DMS53 (cell line): ENCODE measurements around the gene USP9X.
"Not testable (repeated sequence)": the region's sequence is repeated elsewhere in the genome, so short reads cannot be mapped to it uniquely, and the experiment has no call there.

Experiments
- DNase-seq: peaks from one replicate; lab custom pipeline; 2025; lab: John Stamatoyannopoulos, UW

USP9X gene

DNA sequence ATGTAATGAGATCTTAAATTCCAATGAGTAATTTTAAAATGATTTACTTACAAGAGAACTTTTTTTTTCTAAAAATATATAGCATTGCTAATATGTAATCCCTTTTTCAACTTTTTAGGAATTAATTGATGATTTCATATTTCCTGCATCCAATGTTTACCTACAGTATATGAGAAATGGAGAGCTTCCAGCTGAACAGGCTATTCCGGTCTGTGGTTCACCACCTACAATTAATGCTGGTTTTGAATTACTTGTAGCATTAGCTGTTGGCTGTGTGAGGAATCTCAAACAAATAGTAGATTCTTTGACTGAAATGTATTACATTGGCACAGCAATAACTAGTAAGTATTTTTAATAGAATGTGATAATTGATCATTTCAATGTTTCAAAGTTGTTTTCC lies 113.2 kb downstream of the USP9X start:
- DNase-seq: peak; percentile 18

DNA sequence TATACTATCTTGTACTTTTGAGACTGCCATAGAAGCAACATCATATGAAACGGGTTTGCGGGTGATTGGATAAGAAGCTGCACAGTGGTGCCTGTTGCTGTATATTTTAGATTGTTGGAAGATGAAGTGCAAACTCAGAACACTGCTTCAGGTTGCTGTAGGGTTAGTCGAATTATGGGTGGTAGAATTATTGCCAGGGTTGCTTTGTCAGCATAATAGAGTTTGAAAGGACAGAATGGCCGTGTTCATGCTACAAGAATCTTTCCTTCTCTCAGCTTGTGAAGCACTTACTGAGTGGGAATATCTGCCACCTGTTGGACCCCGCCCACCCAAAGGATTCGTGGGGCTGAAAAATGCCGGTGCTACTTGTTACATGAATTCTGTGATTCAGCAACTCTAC lies 115.5 kb downstream of the USP9X start:
- no peak for DNase-seq

DNA sequence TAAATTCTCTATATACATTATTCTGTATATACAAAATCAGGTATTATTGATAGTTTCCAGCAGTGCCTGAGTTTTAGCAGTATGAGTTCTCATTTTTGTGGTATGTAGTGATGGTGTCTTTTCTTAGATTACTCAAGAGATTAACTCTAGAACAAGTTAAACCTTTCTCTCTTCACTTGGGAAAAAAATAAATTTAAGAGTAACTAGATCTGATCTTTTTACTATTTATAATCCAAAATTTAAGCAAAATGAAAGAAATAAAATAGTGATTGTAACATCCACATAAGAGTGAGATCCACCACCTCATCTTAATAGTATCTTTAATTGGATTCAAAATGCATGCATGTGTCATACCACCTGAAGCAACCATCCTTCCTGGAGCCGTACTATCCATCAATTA lies 124.6 kb downstream of the USP9X start:
- DNase-seq: no peak

DNA sequence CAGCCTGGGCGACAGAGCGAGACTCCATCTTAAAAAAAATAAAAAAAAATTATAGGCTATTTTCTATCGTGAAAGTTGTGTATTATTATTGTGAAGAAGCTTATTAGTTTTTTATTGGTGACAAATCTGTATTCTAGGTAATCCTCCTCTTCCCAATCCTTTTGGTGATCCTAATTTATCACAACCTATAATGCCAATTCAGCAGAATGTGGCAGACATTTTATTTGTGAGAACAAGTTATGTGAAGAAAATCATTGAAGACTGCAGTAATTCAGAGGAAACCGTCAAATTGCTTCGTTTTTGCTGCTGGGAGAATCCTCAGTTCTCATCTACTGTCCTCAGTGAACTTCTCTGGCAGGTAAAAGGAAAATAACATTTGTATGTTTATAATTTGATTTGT lies 139.4 kb downstream of the USP9X start:
- no peak for DNase-seq

DNA sequence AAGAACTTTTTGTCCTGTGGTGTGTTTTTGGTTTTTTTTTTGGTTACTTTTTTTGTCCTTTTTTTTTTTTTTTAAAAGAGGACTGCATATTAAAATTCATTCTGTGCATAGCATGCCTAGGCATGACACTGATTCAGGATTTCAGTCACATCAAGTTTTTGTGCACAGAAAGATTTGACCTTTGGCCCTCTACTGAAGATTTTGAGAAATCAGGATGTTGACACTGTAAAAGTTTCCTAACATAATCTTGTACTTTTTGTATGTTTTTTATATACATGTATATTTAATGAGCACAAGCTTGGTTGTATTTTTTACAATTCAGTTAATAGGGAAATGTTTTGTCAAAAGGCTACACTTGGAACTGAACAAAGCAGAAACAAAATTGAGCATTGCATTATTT lies 148.7 kb downstream of the USP9X start:
- no peak for DNase-seq

DNA sequence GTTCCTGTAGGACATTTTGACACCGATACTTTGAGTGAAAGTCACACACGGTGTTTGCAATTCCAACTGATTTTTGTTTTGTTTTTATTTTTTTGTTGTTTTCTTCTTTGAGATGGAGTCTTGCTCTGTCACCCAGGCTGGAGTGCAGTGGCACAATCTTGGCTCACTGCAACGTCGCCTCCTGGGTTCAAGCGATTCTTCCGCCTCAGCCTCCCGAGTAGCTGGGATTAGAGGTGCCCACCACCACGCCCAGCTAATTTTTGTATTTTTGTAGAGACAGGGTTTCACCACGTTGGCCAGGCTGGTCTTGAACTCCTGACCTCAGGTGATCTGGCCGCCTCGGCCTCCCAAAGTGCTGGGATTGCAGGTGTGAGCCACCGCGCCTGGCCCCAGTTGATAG lies 149.2 kb downstream of the USP9X start:
- not testable (repeated sequence) for DNase-seq

DNA sequence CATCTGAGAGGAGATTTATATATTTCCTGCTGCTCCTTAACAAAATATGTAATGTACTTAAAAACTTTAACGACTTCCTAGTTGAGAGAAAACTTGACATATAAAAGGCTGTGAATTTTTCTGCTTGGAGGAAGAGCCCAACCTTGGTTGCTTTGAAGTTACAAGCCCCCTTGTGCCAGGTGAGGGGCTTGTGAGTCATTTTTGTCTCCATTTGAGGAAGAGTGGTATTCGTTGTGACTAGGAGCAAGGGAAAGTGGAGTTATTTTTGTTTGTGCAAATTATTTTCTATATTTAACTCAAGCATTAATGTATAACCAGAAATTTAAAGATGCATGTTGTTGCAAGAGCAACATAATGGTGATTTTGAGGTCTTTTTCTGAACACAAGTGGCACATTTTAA lies 149.7 kb downstream of the USP9X start:
- DNase-seq: no peak

DNA sequence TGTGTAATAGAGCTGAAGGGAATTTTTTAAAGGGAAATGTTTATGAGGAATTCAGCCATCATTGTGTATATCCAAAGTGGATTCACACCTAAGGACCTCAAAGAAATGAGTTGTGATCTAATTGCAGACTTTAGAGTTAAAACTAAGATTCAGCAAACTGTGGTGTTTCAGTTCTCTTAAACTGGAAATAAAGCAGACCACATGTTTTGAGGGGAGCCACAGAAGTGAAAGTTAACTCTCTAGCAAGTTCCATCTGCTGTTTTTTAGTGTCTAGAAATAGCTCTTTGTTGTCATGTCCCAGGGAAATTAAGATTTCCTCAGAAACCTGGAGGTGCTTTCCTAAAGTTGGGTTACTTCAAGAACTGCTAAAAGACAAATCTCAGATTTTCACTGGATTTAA lies 151.4 kb downstream of the USP9X start:
- DNase-seq: no peak

DNA sequence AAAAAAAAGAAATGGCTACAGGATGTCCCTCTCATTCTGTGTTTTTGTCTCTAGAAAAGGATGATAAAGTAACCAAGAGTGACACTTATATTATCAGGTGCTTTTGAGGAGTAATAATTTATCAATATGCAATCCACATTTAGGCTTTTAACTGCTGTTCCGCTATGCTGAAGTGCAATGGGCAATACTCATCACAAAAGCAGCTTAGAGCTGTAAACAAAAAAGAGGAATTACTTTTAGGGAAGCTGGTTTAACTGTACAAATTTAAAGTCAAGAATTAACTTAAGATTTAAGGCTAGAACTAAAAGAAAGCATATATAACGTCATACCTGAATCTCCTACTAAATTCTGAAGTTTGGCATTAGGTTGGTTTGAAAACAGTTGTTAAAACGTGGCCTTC lies 155.3 kb downstream of the USP9X start:
- DNase-seq: no peak

DNA sequence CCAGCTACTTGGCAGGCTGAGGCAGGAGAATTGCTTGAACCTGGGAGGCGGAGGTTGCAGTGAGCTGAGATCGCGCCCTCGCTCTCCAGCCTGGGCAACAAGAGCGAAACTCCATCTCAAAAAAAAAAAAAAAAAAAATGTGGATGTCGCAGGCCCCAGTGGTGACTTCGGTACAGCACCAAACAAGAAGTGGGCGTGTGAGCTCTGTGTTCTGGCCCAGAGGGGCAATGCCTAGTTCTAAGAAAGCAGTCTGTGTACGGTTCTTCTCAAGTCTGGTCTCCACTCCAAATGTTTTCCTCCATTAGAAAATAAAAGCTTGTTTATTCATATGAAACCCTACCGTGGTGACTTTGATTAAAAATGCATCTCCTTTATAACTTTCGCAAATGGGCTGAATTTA lies 156.7 kb downstream of the USP9X start:
- DNase-seq: no peak

DNA sequence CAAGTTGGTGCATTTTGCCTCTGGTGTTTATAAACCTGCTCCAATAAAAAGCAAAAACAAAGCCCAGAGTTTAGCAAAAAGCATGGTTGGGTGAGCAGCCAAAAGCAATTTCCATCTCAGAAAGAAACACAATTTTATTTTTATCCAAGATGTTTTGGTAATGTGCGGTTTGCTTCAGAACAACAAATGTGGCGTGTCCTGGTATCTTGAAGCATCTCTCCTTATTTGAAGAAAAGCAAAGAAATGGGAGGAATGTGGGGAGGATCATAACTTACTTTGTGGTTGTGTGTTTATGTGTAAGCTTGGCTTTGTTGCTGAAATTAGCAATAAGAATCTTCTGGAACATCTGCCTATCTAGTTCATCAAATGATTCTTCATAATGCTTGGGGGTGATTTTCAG lies 160.4 kb downstream of the USP9X start:
- DNase-seq: no peak

DNA sequence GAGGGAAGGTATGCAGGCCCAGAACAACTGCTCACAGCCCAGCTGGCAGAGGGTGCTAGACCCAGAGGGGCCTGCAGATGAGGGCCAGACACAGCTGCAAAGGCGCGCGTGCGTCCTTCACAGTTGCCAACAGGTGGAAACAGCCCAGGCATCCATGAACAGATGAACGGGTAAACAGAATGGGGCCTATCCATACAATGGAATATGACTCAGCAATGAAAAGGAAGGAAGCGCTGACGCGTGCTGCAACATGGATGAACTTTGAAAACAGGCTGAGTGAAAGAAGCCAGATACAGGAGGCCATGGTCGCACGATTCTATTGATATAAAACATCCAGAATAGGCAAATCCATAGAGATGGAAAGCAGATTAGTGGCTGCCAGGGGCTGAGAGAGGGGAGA lies 165.6 kb downstream of the USP9X start:
- no peak for DNase-seq

DNA sequence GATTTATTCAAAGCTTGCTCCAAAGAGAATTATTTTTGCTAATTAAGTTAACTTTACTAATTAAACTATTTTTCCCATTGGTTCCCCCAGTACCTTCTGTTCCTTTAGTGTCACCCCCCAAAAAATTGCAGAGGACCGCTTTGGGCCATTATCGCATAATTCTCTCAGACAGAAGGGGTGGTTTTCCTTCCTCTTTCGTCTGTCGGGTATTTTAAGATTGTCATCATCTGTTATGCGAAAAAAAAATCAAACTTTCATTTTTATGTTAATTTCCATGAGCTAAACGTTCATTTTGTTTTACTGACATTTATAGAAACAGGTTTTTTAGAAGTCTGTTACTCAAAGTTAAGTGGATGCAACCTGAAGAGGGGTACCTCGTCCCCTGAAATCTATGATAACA lies 172.6 kb downstream of the USP9X start:
- no peak for DNase-seq

DNA sequence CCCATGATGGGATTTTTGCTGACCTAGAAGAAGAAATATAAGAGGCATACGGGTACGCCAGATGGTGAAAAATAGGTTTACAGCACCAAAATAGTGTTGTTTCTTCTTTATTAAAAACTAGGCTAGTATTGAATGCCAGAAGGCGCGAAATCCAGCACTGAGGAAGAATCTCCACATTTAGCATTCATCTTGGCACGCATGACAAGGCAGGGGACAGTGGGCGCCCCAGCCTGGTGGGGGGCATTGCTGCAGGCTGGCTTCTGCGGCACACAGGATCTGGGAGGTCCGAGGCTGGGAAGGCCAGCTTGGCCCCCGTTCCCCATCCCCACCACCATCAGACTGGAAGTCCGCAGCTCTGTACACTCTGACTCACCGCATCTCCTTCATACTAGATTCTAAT lies 173.0 kb downstream of the USP9X start:
- no peak for DNase-seq

DNA sequence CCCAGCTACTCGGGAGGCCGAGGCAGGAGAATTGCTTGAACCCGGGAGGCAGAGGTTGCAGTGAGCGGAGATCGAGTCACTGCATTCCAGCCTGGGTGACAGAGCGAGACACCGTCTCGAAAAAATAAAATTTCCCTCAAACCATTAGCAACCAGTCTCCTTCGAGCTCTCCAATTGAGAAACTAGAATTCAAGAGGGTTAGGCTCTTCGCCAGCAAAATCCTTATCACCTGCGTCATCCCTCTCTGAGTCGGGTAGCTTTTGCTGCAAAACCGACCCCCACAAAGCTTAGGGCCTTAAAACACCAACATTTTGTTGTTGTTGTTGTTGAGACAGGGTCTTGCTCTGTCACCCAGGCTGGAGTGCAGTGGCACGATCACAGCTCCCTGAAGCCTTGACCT lies 173.6 kb downstream of the USP9X start:
- DNase-seq: no peak

DNA sequence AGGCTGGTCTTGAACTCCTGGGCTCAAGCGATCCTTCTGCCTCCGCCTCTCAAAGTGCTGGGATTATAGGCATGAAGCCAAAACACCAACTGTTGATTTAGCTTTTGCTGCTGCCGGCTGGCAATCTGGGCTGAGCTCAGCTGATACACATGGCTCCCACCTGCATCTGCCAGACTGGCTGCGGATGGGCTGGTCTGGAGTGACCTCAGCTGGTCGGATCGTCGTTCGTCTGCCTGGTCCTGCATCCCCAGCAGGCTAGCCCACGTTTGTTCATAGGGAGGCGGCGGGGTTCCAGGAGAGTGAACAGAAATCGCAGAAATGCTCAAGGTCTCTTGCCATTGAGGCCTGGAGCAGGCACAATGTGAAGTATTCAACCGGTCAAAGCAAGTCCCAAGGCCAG lies 174.3 kb downstream of the USP9X start:
- DNase-seq: peak; percentile 27

DNA sequence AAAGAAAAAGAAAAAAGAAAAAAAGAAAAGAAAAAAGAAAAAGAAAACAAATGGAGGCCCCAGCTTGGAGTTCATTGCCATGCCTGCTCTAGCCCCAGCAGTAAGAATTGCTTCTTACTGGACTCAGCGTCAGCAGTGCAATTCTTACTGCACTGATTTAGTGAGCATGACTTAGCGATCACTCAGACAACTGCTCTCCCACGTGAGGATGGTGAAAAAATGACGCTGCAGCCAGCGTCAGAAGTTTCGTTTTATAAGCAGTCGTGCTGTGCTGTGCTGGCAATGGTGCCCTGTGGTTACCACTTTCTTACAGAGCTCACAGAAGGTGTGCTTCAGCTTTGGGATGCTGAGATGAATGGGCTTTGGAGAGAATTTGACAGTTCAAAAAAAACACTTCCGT lies 180.4 kb downstream of the USP9X start:
- DNase-seq: no peak

DNA sequence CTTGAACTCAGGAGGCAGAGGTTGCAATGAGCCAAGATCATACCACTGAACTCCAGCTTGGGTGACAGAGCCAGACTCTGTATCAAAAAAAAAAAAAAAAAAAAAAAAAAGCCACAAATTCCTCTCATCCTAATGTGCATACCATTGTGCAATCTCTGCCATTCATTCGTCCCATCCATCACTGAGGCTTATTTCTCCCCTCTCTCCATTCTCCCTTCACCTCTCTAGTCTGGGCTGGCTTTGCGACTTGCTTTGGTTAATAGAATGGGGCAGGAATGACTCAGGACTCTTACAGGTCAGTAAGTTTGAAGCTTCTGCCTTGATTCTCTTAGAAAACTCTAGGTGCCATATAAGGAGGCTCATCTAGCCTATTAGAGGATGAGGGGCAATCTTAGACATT lies 188.4 kb downstream of the USP9X start:
- no peak for DNase-seq

DNA sequence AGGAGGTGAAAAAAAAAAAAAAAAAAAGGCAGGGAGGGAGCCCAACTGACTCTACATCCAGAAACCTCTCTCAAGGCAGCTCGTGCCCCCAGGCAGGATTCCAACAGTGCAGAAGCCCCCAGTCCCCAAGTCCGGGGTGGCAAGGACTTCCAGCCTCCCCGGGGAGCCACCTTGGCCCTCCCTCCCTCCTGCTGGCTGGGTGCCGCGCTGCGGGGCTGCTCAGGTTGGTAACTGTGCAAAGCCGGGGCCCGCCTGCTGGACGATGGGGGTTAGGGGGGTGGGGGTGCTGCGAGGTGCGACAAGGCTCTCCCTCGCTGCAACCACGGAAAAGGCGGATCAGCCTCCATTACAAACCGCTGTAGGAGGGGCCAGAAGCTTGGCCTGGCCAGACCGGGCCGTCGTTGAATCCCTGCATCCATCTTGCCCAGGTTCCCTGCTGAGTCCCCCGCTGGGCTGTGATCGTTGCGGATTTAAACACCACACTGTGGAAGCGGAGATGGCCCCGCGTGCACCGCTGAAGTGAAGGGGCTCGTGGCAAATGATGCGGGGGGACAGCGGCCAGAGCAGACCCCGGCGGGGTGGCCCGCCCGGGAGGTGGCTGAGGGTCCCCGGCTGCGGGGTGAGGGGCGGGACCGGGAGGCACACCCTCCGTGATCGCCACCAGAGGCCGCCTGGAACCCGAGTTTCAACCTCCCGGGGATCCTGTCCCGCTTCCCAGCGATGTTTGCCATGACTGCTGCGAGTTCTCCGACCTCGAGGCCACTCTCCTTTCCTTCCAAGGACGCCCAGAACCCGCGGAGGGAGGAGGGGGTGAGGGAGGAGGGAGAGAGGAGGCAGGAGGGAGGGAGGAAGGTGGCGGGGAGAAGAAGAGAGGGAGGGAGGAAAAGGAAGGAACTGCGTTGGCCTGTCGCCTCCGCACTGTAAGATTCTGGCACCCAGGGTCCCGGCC lies 190.7 kb downstream of the USP9X start:
- peak; percentile 78 for DNase-seq

DNA sequence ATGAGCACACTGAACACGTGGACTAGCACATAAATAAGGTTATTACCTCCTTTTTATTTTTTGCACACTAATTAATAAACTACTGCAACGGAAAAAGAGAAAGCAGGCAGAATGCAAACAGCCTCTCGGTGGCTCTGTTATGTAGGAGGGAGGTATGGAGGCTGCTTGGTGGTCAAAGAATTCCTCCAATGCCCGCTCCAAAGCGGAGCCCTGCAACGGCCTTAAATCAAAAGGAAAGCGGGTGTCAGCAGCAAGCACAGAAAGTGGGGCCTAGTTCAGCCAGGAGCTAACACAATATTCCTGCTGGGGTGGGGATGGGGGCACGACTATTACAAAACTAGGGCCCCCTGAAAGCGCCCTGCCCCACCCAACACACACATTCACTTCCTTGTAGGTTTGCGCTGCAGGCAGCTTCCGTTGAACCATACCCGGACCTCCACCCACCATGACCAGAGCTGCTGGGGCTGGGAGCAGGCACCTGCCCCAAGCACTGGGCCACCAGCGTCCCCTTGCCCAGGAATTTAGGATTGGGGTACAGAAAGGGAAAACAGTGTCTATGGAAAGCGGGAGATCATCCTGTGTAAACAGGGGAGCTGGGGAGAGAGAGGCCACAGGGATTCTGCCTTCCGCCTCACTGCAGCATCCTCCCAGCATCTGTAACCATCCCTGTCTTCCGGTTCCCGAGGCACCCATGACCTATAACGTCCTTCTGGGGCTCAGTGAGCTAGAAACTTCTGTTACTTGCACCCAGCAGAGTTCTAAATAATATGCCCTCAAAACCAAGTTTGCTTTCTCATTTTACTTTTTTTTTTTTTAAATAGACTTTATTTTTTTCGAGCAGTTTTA lies 191.6 kb downstream of the USP9X start:
- DNase-seq: peak; percentile 33

DNA sequence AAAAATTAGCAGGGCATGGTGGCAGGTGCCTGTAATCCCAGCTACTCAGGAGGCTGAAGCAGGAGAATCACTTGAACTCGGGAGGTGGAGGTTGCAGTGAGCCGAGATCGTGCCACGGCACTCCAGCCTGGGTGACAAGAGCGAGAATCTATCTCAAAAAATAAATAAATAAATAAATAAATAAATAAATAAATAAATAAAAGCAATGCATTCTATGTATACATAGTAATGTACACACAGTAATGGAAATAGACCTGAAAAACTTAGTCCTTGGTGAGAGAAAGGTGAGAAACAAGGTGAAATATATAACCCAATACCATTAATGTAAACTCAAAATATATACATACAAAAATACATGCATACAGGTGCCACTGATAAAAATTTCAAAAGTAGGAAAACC lies 197.1 kb downstream of the USP9X start:
- not testable (repeated sequence) for DNase-seq

DNA sequence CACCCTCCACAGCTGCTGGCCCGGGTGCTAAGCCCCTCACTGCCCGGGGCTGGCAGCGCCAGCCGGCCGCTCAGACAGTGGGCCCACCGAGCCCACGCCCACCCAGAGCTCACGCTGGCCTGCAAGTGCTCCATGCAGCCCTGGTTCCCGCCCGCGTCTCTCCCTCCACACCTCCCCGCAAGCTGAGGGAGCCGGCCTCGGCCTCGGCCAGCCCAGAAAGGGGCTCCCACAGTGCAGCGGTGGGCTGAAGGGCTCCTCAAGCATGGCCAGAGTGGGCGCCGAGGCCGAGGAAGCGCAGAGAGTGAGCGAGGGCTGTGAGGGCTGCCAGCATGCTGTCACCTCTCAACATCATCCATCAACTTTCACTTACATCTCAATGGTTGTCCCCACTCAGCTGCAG lies 200.7 kb downstream of the USP9X start:
- DNase-seq: not testable (repeated sequence)
